Vagina (tissue), 2 donors: ENCODE data around the gene ZNF385B. TPM values are rescaled to one million over a fixed set of nuclear protein-coding genes. Genes with fewer than 3 reads are reported as not detected.

ENCODE experiments used
- DNase-seq, 2 donors: peaks; one replicate each; pipeline ENCODE4 v3.0.0-alpha.2; 2017; ENCODE audit errors: extremely low spot score in 2 of 2
- H3K27ac ChIP-seq: fragments of 200-600 bp; sonication (generic); one replicate; pipeline ENCODE4 v1.5.1; 2019
- H3K27me3 ChIP-seq: fragments of 200-600 bp; sonication (generic); one replicate; pipeline ENCODE4 v1.5.1; 2019
- H3K36me3 ChIP-seq, 2 donors: fragments of 200-600 bp; sonication (generic); one replicate each; pipeline ENCODE4 v1.5.1; 2017 to 2019
- H3K4me1 ChIP-seq: fragments of 200-600 bp; sonication (generic); one replicate; pipeline ENCODE4 v1.5.1; 2019
- H3K4me3 ChIP-seq, 2 donors: fragments of 200-600 bp; sonication (generic); 1 replicate in 1 of 2; 2 replicates in 1 of 2; pipeline ENCODE4 v1.5.1; 2016 to 2019
- H3K9me3 ChIP-seq: fragments of 200-600 bp; sonication (generic); one replicate; pipeline ENCODE4 v1.5.1; 2019
- POLR2A ChIP-seq, 2 donors: fragments of 450-650 bp; IDR thresholded peaks; one replicate each; pipeline ENCODE4 v1.6.1; 2017; ENCODE audit warnings: antibody characterized with exemption in 2 of 2, mild to moderate bottlenecking in 2 of 2, moderate library complexity in 2 of 2
- POLR2AphosphoS5 ChIP-seq, 2 donors: sonication (generic); formaldehyde crosslinking; IDR thresholded peaks; one replicate each; pipeline ENCODE4 v1.9.0; 2017; ENCODE audit warnings: antibody characterized with exemption in 2 of 2, mild to moderate bottlenecking in 2 of 2, low read depth in 1 of 2; ENCODE audit not compliant: insufficient read depth in 1 of 2
- intact Hi-C: fragments of 100-400 bp; cut with DNase I; formaldehyde crosslinking; loops from one replicate; pipeline ENCODE4 v1.15.1; 2023
- total RNA-seq: library from RNA; depleted of rRNA; stranded (reverse); fragments of >200 nt; gene quantifications from one replicate; pipeline ENCODE4 v1.2.3, GENCODE V29; 2016
- TF ChIP-seq, protein P1 (sequence below), 3 experiments: fragments of 450-650 bp in 2 of 3; fragments of 200-600 bp in 1 of 3; sonication (generic) in 1 of 3; IDR thresholded peaks; one replicate each; pipeline ENCODE4 v1.5.1; 2017 to 2019; ENCODE audit warnings: antibody characterized with exemption in 3 of 3, mild to moderate bottlenecking in 2 of 3, moderate library complexity in 2 of 3

The ZNF385B gene
- total RNA-seq, 1 donor from 2014 or later, result 11.5 TPM

DNA sequence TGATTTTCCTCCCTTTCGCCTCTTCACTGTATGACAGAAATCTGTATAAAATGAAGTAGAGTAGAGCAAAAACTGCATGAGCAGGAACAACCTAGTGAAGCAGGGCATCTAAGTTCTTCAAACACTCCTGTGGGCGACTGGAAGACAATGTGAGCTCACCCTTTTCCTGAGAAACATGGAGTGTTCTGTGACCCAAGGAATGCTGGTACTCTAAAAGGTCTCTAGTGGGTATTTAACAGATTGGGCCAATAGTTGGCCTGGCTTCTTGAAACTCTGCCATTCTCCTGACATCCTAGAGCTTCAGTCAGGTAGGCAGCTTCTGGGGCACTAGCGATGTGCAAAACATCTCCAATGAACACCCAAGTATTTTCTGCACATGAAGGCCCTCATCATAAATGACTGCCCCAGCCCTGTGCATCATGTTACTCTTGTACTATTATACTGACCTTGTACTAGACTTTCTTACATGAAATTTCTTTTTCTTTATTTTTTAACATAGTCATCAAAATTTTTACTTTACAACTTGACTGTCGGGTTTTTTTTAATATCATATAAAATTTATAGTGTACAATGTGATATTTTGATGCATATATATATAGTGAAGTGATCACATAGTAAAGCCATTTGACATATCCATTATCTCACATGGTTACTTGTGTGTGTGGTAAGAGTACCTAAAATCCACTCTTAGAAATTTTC lies 302.2 kb downstream of the ZNF385B start:
- Histone ChIP-seq H3K4me3 (no peak overlapping the region), H3K27ac (no peak overlapping the region), H3K9me3 (peaks cover 3% of the 10 kb centered on the region), H3K27me3 (no peaks in the 10 kb centered on the region), H3K4me1 (no peaks in the 10 kb centered on the region), H3K36me3 (no peaks in the 10 kb centered on the region)
- intact Hi-C loops, result no loop called here
- no peak for DNase-seq
- TF ChIP-seq POLR2A (IDR thresholded peaks at IDR 0.05) (no peak), POLR2AphosphoS5 (IDR thresholded peaks at IDR 0.05; ENCODE audit: insufficient read depth in 1 of 2, low read depth in 1 of 2) (no peak)
- TF ChIP-seq, protein P1, sequence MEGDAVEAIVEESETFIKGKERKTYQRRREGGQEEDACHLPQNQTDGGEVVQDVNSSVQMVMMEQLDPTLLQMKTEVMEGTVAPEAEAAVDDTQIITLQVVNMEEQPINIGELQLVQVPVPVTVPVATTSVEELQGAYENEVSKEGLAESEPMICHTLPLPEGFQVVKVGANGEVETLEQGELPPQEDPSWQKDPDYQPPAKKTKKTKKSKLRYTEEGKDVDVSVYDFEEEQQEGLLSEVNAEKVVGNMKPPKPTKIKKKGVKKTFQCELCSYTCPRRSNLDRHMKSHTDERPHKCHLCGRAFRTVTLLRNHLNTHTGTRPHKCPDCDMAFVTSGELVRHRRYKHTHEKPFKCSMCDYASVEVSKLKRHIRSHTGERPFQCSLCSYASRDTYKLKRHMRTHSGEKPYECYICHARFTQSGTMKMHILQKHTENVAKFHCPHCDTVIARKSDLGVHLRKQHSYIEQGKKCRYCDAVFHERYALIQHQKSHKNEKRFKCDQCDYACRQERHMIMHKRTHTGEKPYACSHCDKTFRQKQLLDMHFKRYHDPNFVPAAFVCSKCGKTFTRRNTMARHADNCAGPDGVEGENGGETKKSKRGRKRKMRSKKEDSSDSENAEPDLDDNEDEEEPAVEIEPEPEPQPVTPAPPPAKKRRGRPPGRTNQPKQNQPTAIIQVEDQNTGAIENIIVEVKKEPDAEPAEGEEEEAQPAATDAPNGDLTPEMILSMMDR (IDR thresholded peaks at IDR 0.05), result no peak

DNA sequence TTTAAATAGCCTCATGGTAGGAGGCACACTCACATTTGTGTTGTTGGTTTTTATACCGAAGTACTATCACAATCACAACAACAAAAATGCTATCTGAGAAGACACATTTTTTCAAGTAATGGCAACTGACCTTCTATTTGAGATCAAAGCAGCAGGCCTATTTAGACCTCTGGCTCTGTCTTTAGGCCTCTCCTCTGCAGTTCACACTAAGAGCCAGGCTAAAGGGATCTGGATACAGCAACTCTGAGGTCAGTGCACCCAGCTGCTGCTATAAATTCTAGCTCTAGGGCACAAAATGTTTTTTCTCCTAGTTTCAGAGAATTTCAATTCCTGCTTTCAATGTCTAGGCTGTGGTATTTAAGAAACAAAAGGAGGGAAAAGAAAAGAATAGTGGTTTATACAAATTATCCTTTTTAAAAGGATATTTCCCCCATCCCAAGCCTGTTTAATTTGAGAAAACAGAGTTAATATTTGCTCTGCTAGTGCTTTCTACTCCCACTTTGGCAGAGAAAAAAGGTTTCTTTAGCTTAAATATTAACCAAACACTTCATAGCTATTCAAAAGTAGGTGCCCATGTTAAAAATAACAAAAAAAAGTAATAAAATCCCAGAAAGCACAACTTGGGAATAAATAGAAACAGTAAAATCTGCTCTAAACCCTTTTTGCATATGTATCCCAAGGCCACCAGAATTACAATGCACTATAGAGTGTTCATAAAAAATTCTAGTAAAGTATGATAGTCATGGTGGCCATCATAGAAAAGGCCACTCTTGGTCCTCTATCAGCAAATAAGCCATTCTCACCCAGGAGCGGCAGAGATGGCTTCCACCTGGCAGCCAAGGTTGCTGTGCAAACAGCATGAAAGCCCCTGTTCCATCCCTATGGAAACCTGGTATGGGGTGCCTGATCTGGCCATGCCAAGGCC lies 303.1 kb downstream of the ZNF385B start:
- Histone ChIP-seq H3K4me3 (no peak overlapping the region), H3K27ac (no peak overlapping the region), H3K4me1 (no peaks in the 10 kb centered on the region), H3K9me3 (peaks cover 3% of the 10 kb centered on the region), H3K36me3 (no peaks in the 10 kb centered on the region), H3K27me3 (no peaks in the 10 kb centered on the region)
- intact Hi-C loops, result no loop called here
- no peak for DNase-seq
- TF ChIP-seq POLR2A (IDR thresholded peaks at IDR 0.05) (no peak), POLR2AphosphoS5 (IDR thresholded peaks at IDR 0.05; ENCODE audit: insufficient read depth in 1 of 2, low read depth in 1 of 2) (no peak)
- TF ChIP-seq, protein P1 (IDR thresholded peaks at IDR 0.05), result no peak

DNA sequence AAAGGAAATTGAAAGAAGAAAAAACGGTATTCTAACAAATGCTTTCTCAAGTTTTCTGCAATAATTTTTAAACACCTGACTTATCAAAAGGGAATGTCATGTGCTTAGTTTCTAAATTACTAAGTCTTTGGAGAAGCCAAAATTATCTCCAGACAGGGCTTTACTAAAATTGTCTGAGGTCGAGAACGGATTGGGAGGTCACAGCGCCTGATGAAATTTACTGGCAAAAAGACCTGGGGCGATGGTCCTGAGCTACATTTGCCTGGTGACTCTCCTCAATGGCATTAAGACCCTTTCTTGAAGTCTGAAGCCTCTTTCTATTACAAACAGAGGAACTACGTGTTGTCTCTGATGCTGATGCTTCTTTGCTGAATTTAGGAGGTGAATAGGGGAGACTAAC lies 305.0 kb downstream of the ZNF385B start:
- intact Hi-C loops, result no loop called here
- H3K36me3 ChIP-seq, result no peaks in the 10 kb centered on the region
- H3K4me1 ChIP-seq, result no peaks in the 10 kb centered on the region
- no peaks in the 10 kb centered on the region for H3K27me3 ChIP-seq
- H3K9me3 ChIP-seq, result peaks cover 3% of the 10 kb centered on the region
- H3K4me3 ChIP-seq, result no peak overlapping the region
- no peak for TF ChIP-seq POLR2AphosphoS5 (IDR thresholded peaks at IDR 0.05; ENCODE audit: insufficient read depth in 1 of 2, low read depth in 1 of 2)
- TF ChIP-seq, protein P1 (IDR thresholded peaks at IDR 0.05), result no peak
- TF ChIP-seq POLR2A (IDR thresholded peaks at IDR 0.05), result no peak
- H3K27ac ChIP-seq, result no peak overlapping the region
- DNase-seq, result no peak

DNA sequence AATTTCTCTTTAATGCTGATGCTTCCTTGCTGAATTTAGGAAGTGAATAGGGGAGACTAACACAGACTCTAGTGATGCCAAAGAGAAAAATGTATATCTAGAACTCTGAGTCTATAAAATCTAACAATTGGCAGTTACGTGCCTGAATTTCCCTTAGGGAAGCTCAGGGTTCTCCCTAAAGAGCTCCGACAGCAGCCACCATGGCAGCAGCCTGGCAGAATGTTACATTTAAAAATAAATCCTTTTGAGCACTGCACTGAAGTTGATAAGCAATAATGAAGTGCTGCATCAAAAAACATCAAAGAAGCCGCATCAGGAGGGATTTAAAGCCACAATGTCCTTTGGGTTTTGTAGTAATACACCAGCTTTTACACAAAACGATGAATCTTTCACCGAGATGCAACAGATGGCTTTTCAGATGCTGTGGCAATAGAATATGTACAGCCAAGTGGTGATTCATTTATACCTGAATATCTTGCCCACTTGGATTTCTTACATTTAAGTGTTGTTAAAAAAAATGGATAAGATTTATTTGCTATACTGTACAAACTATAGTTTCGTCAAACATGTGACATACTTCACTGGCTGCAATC lies 305.6 kb downstream of the ZNF385B start:
- intact Hi-C loops, result no loop called here
- Histone ChIP-seq H3K4me1 (no peaks in the 10 kb centered on the region), H3K27me3 (no peaks in the 10 kb centered on the region), H3K9me3 (peaks cover 3% of the 10 kb centered on the region), H3K36me3 (no peaks in the 10 kb centered on the region), H3K27ac (no peak overlapping the region), H3K4me3 (no peak overlapping the region)
- DNase-seq, result no peak
- TF ChIP-seq POLR2AphosphoS5 (IDR thresholded peaks at IDR 0.05; ENCODE audit: insufficient read depth in 1 of 2, low read depth in 1 of 2) (no peak), POLR2A (IDR thresholded peaks at IDR 0.05) (no peak)
- TF ChIP-seq, protein P1 (IDR thresholded peaks at IDR 0.05), result no peak
